Panc1 (cell line): ENCODE measurements around the gene PLA2G2C.

Source experiments
- CTCF ChIP-seq: fragments of 450-650 bp; IDR thresholded peaks from 2 replicates; pipeline ENCODE4 v1.5.1; 2017; ENCODE audit warnings: mild to moderate bottlenecking
- POLR2AphosphoS5 ChIP-seq: IDR thresholded peaks from 2 replicates; pipeline ENCODE4 v1.6.1; 2012; ENCODE audit warnings: mild to moderate bottlenecking, low read depth, low read length, moderate library complexity

- TF ChIP-seq CTCF (no peak), POLR2AphosphoS5 (no peak)
Observed at GRCh38 chr1:20148571-20149500, 37.5 kb downstream of the PLA2G2C start.
